Activated T-helper 1 cell treated with anti-CD3 and anti-CD28 coated beads, Interleukin-2, amount 50 U/mL, for 16 hours (primary cell): ENCODE data around the gene ELAC2.
"Not testable (repeated sequence)": the region's sequence is repeated elsewhere in the genome, so short reads cannot be mapped to it uniquely, and the experiment has no call there.

Source experiments
- DNase-seq, 2 donors: peaks; one replicate each; pipeline ENCODE4 v3.0.0-alpha.2; 2020; ENCODE audit warnings: low read depth in 1 of 2, low spot score in 1 of 2

ELAC2 gene

GRCh38 chr17:12990041-12990808 lies 27.6 kb downstream of the ELAC2 start:
- DNase-seq = no peak

- no peak for DNase-seq
These were observed 30.7 kb downstream of the ELAC2 start for GRCh38 chr17:12987120-12987519.

GRCh38 chr17:12985431-12986293 lies 32.2 kb downstream of the ELAC2 start:
- DNase-seq = no peak

GRCh38 chr17:12983991-12984884 lies 33.6 kb downstream of the ELAC2 start:
- no peak for DNase-seq

GRCh38 chr17:12982224-12982623 lies 35.6 kb downstream of the ELAC2 start:
- DNase-seq = no peak

- no peak for DNase-seq
These were observed 37.9 kb downstream of the ELAC2 start for GRCh38 chr17:12979826-12980500.

- no peak for DNase-seq
These were observed 38.6 kb downstream of the ELAC2 start for GRCh38 chr17:12979246-12979645.

GRCh38 chr17:12978787-12979186 lies 39.0 kb downstream of the ELAC2 start:
- not testable (repeated sequence) for DNase-seq

GRCh38 chr17:12977008-12977751 lies 40.6 kb downstream of the ELAC2 start:
- DNase-seq = no peak

GRCh38 chr17:12974005-12974531 lies 43.8 kb downstream of the ELAC2 start:
- DNase-seq = no peak

- DNase-seq = no peak
These were observed 44.3 kb downstream of the ELAC2 start for GRCh38 chr17:12973496-12974004.

GRCh38 chr17:12967962-12968361 lies 49.9 kb downstream of the ELAC2 start:
- no peak for DNase-seq

GRCh38 chr17:12966413-12966812 lies 51.4 kb downstream of the ELAC2 start:
- DNase-seq = no peak

- no peak for DNase-seq
These were observed 51.8 kb downstream of the ELAC2 start for GRCh38 chr17:12965988-12966387.

GRCh38 chr17:12964840-12965239 lies 53.0 kb downstream of the ELAC2 start:
- no peak for DNase-seq

GRCh38 chr17:12964162-12964561 lies 53.7 kb downstream of the ELAC2 start:
- no peak for DNase-seq

- DNase-seq = no peak
These were observed 54.3 kb downstream of the ELAC2 start for GRCh38 chr17:12963505-12963904.

GRCh38 chr17:12961655-12962054 lies 56.2 kb downstream of the ELAC2 start:
- no peak for DNase-seq

- no peak for DNase-seq
These were observed 58.4 kb downstream of the ELAC2 start for GRCh38 chr17:12959441-12959840.

GRCh38 chr17:12958786-12959185 lies 59.0 kb downstream of the ELAC2 start:
- DNase-seq = no peak
